ENCODE measurements around the gene HHATL.
A peak's percentile ranks its signal among the peaks of the same experiment; 100 is the strongest.

The HHATL gene

GRCh38 chr3:42717306-42717705, 14.7 kb upstream of the HHATL start:
- Histone ChIP-seq H4K8ac (ENCODE audit: low read length) (no peak overlapping the region), H2AK5ac (ENCODE audit: low read length, severe bottlenecking) (no peak overlapping the region)

GRCh38 chr3:42714171-42714852, 11.7 kb upstream of the HHATL start:
- Histone ChIP-seq H3K4me3 (ENCODE audit: insufficient read depth in 1 of 2, low read depth in 1 of 2, low read length in 2 of 2) (no peak overlapping the region), H3K4me2 (ENCODE audit: low read length, poor library complexity, severe bottlenecking) (no peak overlapping the region), H3K79me1 (replicated peaks; ENCODE audit: low read length, poor library complexity, severe bottlenecking) (no peaks in the 10 kb centered on the region), H4K8ac (ENCODE audit: low read length) (no peak overlapping the region), H2AK5ac (ENCODE audit: low read length, severe bottlenecking) (no peak overlapping the region), H2BK15ac (ENCODE audit: low read depth, poor library complexity, severe bottlenecking) (no peak overlapping the region), H3K9ac (ENCODE audit: low read length) (no peak overlapping the region), H3K4ac (ENCODE audit: low read depth in 1 of 2, low read length in 2 of 2) (no peak overlapping the region), H3K27me3 (ENCODE audit: control insufficient read depth in 1 of 2, insufficient read depth in 1 of 2, low read length in 2 of 2) (peaks cover 31 to 34% of the 10 kb centered on the region in 2 experiments), H3K4me1 (ENCODE audit: control insufficient read depth, insufficient read depth, low read depth, low read length) (no peaks in the 10 kb centered on the region), H3K27ac (ENCODE audit: low read length, poor library complexity, severe bottlenecking) (no peak overlapping the region), H3K14ac (ENCODE audit: low read length in 2 of 2) (no peak overlapping the region), H3K9me3 (ENCODE audit: control insufficient read depth, low read length) (no peaks in the 10 kb centered on the region), H2BK120ac (ENCODE audit: low read depth, low read length) (no peak overlapping the region), H2AFZ (ENCODE audit: low read depth, low read length) (no peak overlapping the region), H2BK12ac (ENCODE audit: low read length in 2 of 2) (no peak overlapping the region), H3K36me3 (ENCODE audit: control insufficient read depth in 1 of 2, insufficient read depth in 2 of 2, low read depth in 1 of 2, low read length in 2 of 2) (no peaks in the 10 kb centered on the region), H3K23ac (ENCODE audit: low read length in 2 of 2) (no peak overlapping the region), H2BK5ac (ENCODE audit: low read depth, low read length, poor library complexity, severe bottlenecking) (no peak overlapping the region), H3K18ac (ENCODE audit: low read depth in 1 of 2, low read length in 2 of 2) (no peak overlapping the region), H4K91ac (ENCODE audit: low read length) (no peak overlapping the region)
- no peak for DNase-seq
- 78% methylated on average over 3 of the region's 4 CpGs for WGBS

More at GRCh38 chr3:42717306-42717705, 14.7 kb upstream of the HHATL start:
- Histone ChIP-seq H2BK120ac (ENCODE audit: low read depth, low read length) (no peak overlapping the region), H3K18ac (ENCODE audit: low read depth in 1 of 2, low read length in 2 of 2) (no peak overlapping the region), H3K4me3 (ENCODE audit: insufficient read depth in 1 of 2, low read depth in 1 of 2, low read length in 2 of 2) (no peak overlapping the region), H3K14ac (ENCODE audit: low read length in 2 of 2) (no peak overlapping the region), H3K4ac (ENCODE audit: low read depth in 1 of 2, low read length in 2 of 2) (no peak overlapping the region), H3K4me1 (ENCODE audit: control insufficient read depth, insufficient read depth, low read depth, low read length) (no peaks in the 10 kb centered on the region), H3K27ac (ENCODE audit: low read length, poor library complexity, severe bottlenecking) (no peak overlapping the region), H2BK15ac (ENCODE audit: low read depth, poor library complexity, severe bottlenecking) (no peak overlapping the region), H4K91ac (ENCODE audit: low read length) (no peak overlapping the region), H3K27me3 (ENCODE audit: control insufficient read depth in 1 of 2, insufficient read depth in 1 of 2, low read length in 2 of 2) (peaks cover 13 to 28% of the 10 kb centered on the region in 2 experiments), H2BK12ac (ENCODE audit: low read length in 2 of 2) (no peak overlapping the region), H3K23ac (ENCODE audit: low read length in 2 of 2) (no peak overlapping the region), H3K36me3 (ENCODE audit: control insufficient read depth in 1 of 2, insufficient read depth in 2 of 2, low read depth in 1 of 2, low read length in 2 of 2) (no peaks in the 10 kb centered on the region), H3K4me2 (ENCODE audit: low read length, poor library complexity, severe bottlenecking) (no peak overlapping the region), H2BK5ac (ENCODE audit: low read depth, low read length, poor library complexity, severe bottlenecking) (no peak overlapping the region), H3K79me1 (replicated peaks; ENCODE audit: low read length, poor library complexity, severe bottlenecking) (no peaks in the 10 kb centered on the region), H2AFZ (ENCODE audit: low read depth, low read length) (no peak overlapping the region), H3K9me3 (ENCODE audit: control insufficient read depth, low read length) (no peaks in the 10 kb centered on the region), H3K9ac (ENCODE audit: low read length) (no peak overlapping the region)
- no peak for DNase-seq
- 90% methylated on average over 6 of the region's 6 CpGs for WGBS

GRCh38 chr3:42713747-42714146, 11.1 kb upstream of the HHATL start:
- no peak overlapping the region for H2BK15ac ChIP-seq (ENCODE audit: low read depth, poor library complexity, severe bottlenecking)
- H3K18ac ChIP-seq (ENCODE audit: low read depth in 1 of 2, low read length in 2 of 2), result no peak overlapping the region
- H3K4me1 ChIP-seq (ENCODE audit: control insufficient read depth, insufficient read depth, low read depth, low read length), result no peaks in the 10 kb centered on the region
- no peaks in the 10 kb centered on the region for H3K79me1 ChIP-seq (replicated peaks; ENCODE audit: low read length, poor library complexity, severe bottlenecking)
- no peak overlapping the region for H2AFZ ChIP-seq (ENCODE audit: low read depth, low read length)
- no peak for DNase-seq
- no peak overlapping the region for H3K4me3 ChIP-seq (ENCODE audit: insufficient read depth in 1 of 2, low read depth in 1 of 2, low read length in 2 of 2)
- no peak overlapping the region for H4K8ac ChIP-seq (ENCODE audit: low read length)
- H3K27ac ChIP-seq (ENCODE audit: low read length, poor library complexity, severe bottlenecking), result no peak overlapping the region
- no peak overlapping the region for H3K23ac ChIP-seq (ENCODE audit: low read length in 2 of 2)
- peaks cover 29 to 36% of the 10 kb centered on the region in 2 experiments for H3K27me3 ChIP-seq (ENCODE audit: control insufficient read depth in 1 of 2, insufficient read depth in 1 of 2, low read length in 2 of 2)
- no peaks in the 10 kb centered on the region for H3K36me3 ChIP-seq (ENCODE audit: control insufficient read depth in 1 of 2, insufficient read depth in 2 of 2, low read depth in 1 of 2, low read length in 2 of 2)
- H3K9me3 ChIP-seq (ENCODE audit: control insufficient read depth, low read length), result no peaks in the 10 kb centered on the region
- no peak overlapping the region for H3K4me2 ChIP-seq (ENCODE audit: low read length, poor library complexity, severe bottlenecking)
- H2BK5ac ChIP-seq (ENCODE audit: low read depth, low read length, poor library complexity, severe bottlenecking), result no peak overlapping the region
- H3K14ac ChIP-seq (ENCODE audit: low read length in 2 of 2), result no peak overlapping the region
- H4K91ac ChIP-seq (ENCODE audit: low read length), result no peak overlapping the region
- 89% methylated on average over 2 of the region's 2 CpGs for WGBS
- no peak overlapping the region for H2AK5ac ChIP-seq (ENCODE audit: low read length, severe bottlenecking)
- H3K9ac ChIP-seq (ENCODE audit: low read length), result no peak overlapping the region
- H3K4ac ChIP-seq (ENCODE audit: low read depth in 1 of 2, low read length in 2 of 2), result no peak overlapping the region
- no peak overlapping the region for H2BK12ac ChIP-seq (ENCODE audit: low read length in 2 of 2)
- H2BK120ac ChIP-seq (ENCODE audit: low read depth, low read length), result no peak overlapping the region

GRCh38 chr3:42712688-42713372, 10.2 kb upstream of the HHATL start:
- DNase-seq, result no peak
- Histone ChIP-seq H3K27ac (ENCODE audit: low read length, poor library complexity, severe bottlenecking) (no peak overlapping the region), H2AK5ac (ENCODE audit: low read length, severe bottlenecking) (no peak overlapping the region), H2AFZ (ENCODE audit: low read depth, low read length) (no peak overlapping the region), H3K18ac (ENCODE audit: low read depth in 1 of 2, low read length in 2 of 2) (no peak overlapping the region), H2BK15ac (ENCODE audit: low read depth, poor library complexity, severe bottlenecking) (no peak overlapping the region), H2BK120ac (ENCODE audit: low read depth, low read length) (no peak overlapping the region), H4K8ac (ENCODE audit: low read length) (no peak overlapping the region), H4K91ac (ENCODE audit: low read length) (no peak overlapping the region), H3K9ac (ENCODE audit: low read length) (no peak overlapping the region), H3K9me3 (ENCODE audit: control insufficient read depth, low read length) (no peaks in the 10 kb centered on the region), H3K23ac (ENCODE audit: low read length in 2 of 2) (no peak overlapping the region), H2BK12ac (ENCODE audit: low read length in 2 of 2) (no peak overlapping the region), H3K4me2 (ENCODE audit: low read length, poor library complexity, severe bottlenecking) (no peak overlapping the region), H3K36me3 (ENCODE audit: control insufficient read depth in 1 of 2, insufficient read depth in 2 of 2, low read depth in 1 of 2, low read length in 2 of 2) (no peaks in the 10 kb centered on the region), H3K4ac (ENCODE audit: low read depth in 1 of 2, low read length in 2 of 2) (no peak overlapping the region), H3K79me1 (replicated peaks; ENCODE audit: low read length, poor library complexity, severe bottlenecking) (no peaks in the 10 kb centered on the region), H3K14ac (ENCODE audit: low read length in 2 of 2) (no peak overlapping the region), H3K4me1 (ENCODE audit: control insufficient read depth, insufficient read depth, low read depth, low read length) (no peaks in the 10 kb centered on the region), H2BK5ac (ENCODE audit: low read depth, low read length, poor library complexity, severe bottlenecking) (no peak overlapping the region), H3K4me3 (ENCODE audit: insufficient read depth in 1 of 2, low read depth in 1 of 2, low read length in 2 of 2) (peak overlapping the region in 1 of 2 experiments; percentile 28), H3K27me3 (ENCODE audit: control insufficient read depth in 1 of 2, insufficient read depth in 1 of 2, low read length in 2 of 2) (peaks cover 27 to 44% of the 10 kb centered on the region in 2 experiments)
- WGBS, result 79% methylated on average over 5 of the region's 5 CpGs
